LNCaP clone FGC (cell line): ENCODE results near the gene BEND6.

Experiments used
- DNase-seq: peaks from one replicate; pipeline ENCODE4 v3.0.0-alpha.2; 2011; ENCODE audit warnings: low read depth
- H3K4me3 ChIP-seq: 2 replicates; pipeline ENCODE4 v1.5.1; 2011; ENCODE audit warnings: mild to moderate bottlenecking, low read depth, low read length, control low read depth
- TF ChIP-seq, protein P1 (sequence below): IDR thresholded peaks from 2 replicates; pipeline ENCODE4 v1.5.1; 2012; ENCODE audit warnings: mild to moderate bottlenecking; ENCODE audit not compliant: control insufficient read depth, insufficient read depth; ENCODE audit errors: extremely low read depth

The BEND6 gene

GRCh38 chr6:56940977-56941376 is 13.9 kb upstream of the BEND6 start:
- DNase-seq, result no peak
- TF ChIP-seq, protein P1, sequence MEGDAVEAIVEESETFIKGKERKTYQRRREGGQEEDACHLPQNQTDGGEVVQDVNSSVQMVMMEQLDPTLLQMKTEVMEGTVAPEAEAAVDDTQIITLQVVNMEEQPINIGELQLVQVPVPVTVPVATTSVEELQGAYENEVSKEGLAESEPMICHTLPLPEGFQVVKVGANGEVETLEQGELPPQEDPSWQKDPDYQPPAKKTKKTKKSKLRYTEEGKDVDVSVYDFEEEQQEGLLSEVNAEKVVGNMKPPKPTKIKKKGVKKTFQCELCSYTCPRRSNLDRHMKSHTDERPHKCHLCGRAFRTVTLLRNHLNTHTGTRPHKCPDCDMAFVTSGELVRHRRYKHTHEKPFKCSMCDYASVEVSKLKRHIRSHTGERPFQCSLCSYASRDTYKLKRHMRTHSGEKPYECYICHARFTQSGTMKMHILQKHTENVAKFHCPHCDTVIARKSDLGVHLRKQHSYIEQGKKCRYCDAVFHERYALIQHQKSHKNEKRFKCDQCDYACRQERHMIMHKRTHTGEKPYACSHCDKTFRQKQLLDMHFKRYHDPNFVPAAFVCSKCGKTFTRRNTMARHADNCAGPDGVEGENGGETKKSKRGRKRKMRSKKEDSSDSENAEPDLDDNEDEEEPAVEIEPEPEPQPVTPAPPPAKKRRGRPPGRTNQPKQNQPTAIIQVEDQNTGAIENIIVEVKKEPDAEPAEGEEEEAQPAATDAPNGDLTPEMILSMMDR, result no peak
- no peak overlapping the region for H3K4me3 ChIP-seq

GRCh38 chr6:56944661-56945060 is 10.2 kb upstream of the BEND6 start:
- TF ChIP-seq, protein P1, result no peak
- no peak for DNase-seq

DNA sequence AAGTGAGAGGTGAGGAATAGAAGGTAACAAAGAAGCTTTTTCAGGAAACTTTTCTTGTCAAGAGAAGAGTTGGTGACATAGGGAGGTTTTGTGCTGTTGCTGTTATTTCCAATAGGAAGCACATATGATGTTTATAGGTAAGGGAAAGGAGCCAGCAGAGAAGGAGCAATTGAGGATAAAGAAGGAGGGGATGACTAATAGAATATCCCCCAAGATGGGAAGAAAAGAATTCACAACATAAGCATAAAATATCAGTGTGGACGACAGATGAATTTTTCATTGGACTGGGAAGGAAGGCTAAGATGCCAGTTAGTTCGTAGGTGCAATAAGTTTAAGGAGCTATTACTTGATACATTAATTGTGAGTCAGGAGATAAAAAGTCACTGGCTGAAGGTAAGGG is 8.5 kb upstream of the BEND6 start:
- no peak overlapping the region for H3K4me3 ChIP-seq
- TF ChIP-seq, protein P1, result no peak
- DNase-seq, result no peak

More at GRCh38 chr6:56944661-56945060, 10.2 kb upstream of the BEND6 start:
- H3K4me3 ChIP-seq, result no peak overlapping the region

- TF ChIP-seq, protein P1, result no peak
- H3K4me3 ChIP-seq, result no peak overlapping the region
- no peak for DNase-seq
Observed at GRCh38 chr6:56947924-56948323, 7.0 kb upstream of the BEND6 start.

DNA sequence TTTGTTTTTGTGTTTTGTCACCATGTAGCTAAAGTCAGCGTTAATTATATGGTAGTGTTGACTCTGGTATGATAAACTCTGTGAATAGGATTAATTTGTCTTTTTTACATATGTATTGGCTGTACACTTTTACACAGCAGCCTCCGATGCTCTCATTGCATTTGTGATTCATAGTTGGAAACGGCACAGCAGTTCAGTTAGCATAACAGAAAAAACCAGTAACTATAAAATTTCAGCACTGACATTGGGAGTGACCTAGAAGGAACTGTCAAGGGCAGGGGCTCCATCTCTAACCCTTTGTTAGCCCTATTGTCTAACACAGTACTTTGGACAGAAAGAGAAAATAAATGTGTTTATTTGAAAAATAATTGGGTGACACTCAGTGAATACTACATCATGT is 5.6 kb upstream of the BEND6 start:
- no peak for DNase-seq
- TF ChIP-seq, protein P1, result no peak
- H3K4me3 ChIP-seq, result no peak overlapping the region

DNA sequence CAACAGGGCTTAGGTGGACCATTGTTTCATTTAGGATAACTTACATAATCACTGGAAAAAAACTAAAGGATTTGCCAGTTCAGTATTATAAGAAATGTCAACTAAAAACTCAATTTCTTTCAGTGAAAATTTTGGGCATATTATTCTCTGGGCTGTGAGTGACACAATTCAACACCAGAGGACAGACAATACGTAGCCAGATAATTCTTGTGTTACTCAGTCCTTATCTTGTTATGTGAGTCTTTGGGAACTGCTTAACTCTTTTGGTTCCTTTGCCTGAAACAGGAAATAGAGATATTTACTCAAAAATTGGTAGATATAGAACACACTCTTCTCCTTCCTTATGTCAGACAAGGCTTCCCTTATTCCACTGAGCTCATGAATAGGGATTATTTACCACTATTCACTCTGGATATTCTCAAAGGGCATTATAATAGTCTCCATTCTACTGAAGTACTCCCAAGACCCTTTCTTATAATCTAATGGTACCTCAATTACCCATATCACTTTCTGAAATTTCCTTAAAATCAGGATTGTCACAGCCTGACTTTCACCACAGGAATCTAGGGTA is 4.9 kb upstream of the BEND6 start:
- TF ChIP-seq, protein P1, result no peak
- no peak for DNase-seq
- H3K4me3 ChIP-seq, result no peak overlapping the region
